GM19463 (cell line): ENCODE results near the gene ADGRL4.

Experiments used
- ATAC-seq: cut with Tn5 transposase; IDR thresholded peaks from one replicate; pipeline ENCODE4 v1.9.1; 2021; ENCODE audit warnings: mild to moderate bottlenecking, moderate library complexity; ENCODE audit not compliant: unreplicated experiment

ADGRL4 gene

DNA sequence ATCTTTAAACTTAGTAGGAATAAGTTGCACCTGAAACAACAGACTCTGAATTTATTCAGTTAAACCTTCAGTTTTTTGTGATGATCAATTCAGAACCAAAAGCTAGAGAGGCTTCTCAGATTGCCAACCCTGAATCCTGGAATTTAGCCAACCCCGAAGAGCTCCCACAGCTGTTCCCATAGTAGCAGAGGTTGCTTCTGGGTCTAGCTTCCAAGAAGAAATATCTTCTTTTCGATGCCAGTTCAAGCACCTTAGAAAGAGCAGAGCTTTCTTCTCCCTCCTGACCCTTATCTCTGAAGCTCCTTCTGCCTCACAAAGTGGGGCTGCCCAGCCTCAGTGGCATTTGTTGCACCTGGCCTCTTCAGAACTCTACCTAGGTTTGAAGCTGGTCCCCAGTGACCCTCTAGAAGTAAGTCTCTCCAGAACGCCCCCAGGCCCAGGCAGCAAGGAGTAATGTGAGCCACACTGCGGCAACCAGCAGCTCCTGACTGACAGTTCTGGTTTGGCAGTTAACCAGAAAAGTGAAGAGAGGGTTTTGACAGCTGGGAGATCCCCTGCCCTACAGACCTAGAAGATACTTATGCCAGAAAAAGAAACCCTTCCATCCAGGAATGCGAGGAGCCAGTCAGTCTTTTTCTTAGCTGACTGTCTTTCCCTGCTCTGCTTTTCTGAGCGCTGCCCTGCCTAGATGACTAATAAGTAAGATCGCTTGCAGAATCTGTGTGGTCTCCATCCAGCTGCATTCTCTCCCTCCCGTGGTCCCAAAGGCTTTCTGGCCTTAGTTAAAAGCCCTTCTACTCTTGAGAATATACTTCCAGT lies 165.9 kb downstream of the ADGRL4 start:
- peak; percentile 66 for ATAC-seq
